GM18502 (cell line): ENCODE results near the gene CYBC1.

Experiments
- ATAC-seq: cut with Tn5 transposase; IDR thresholded peaks from one replicate; pipeline ENCODE4 v1.9.1; 2021; ENCODE audit warnings: mild to moderate bottlenecking; ENCODE audit not compliant: unreplicated experiment, poor library complexity

CYBC1 gene

DNA sequence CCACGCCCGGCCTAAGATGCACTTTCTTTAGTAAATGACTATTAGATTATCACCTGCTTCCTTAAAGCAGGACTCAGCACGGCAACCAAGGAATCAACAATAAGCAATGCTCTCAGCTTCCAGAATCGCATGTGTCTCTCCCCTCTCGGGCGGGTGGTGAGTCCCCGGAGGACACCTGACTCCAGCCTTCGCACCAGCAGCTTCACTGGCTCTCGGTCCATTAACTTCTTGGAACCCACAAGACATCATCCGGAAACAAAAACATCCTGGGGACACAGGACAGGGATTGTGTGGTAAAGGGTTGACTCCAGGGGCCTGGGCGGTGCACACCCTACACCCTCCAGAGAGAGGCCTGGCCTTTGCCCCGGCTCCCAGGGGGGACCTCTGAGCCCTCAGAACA lies 56.3 kb downstream of the CYBC1 start:
- ATAC-seq: no peak

DNA sequence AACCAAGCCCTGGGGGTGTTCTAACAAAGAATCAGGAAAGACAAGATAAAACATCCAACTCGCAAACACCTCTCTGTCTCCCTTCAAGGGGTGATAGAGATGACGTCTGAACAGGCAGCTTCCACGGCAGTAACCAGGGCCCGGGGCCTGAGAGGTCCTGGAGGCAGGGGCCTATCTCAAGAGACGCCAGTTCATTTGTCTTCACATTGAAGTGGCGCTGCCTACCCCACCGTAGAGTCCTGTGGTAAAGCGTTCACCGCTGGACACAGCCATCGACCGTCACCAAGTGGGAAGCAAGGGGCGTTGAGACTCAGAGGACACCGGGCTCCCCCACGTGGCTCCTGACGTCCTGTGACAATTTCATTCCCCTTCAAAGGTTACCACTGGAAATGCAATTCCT lies 57.6 kb downstream of the CYBC1 start:
- ATAC-seq: no peak
